Right ventricle myocardium superior (tissue), 1 donor: ENCODE data around the gene TENT5A. TPM values are rescaled to one million over a fixed set of nuclear protein-coding genes. Genes with fewer than 3 reads are reported as not detected.
"Not testable (repeated sequence)": the region's sequence is repeated elsewhere in the genome, so short reads cannot be mapped to it uniquely, and the experiment has no call there.

Experiments
- ATAC-seq: fragments of 200-7000 bp; cut with Tn5 transposase; one replicate; pipeline ENCODE4 v1.9.1; 2020; ENCODE audit warnings: mild to moderate bottlenecking; ENCODE audit not compliant: poor library complexity
- DNase-seq: peaks from one replicate; pipeline ENCODE4 v3.0.0-alpha.2; 2020
- intact Hi-C: fragments of 100-400 bp; cut with DNase I; formaldehyde crosslinking; loops from one replicate; pipeline ENCODE4 v1.11.2; 2022
- total RNA-seq: library from RNA; stranded (reverse); fragmentation: NEBNext Ultra II Directional; extraction: Animal tissue kit (Norgen Biotek cat#: 25700); gene quantifications from one replicate; pipeline ENCODE4 v1.2.1, GENCODE V29; 2021
- donor health status: DM: no; HTN: yes; CAD: no; lungs with severe emphysema.

The TENT5A gene
- total RNA-seq, 1 donor from 2014 or later = 53.5 TPM

DNA sequence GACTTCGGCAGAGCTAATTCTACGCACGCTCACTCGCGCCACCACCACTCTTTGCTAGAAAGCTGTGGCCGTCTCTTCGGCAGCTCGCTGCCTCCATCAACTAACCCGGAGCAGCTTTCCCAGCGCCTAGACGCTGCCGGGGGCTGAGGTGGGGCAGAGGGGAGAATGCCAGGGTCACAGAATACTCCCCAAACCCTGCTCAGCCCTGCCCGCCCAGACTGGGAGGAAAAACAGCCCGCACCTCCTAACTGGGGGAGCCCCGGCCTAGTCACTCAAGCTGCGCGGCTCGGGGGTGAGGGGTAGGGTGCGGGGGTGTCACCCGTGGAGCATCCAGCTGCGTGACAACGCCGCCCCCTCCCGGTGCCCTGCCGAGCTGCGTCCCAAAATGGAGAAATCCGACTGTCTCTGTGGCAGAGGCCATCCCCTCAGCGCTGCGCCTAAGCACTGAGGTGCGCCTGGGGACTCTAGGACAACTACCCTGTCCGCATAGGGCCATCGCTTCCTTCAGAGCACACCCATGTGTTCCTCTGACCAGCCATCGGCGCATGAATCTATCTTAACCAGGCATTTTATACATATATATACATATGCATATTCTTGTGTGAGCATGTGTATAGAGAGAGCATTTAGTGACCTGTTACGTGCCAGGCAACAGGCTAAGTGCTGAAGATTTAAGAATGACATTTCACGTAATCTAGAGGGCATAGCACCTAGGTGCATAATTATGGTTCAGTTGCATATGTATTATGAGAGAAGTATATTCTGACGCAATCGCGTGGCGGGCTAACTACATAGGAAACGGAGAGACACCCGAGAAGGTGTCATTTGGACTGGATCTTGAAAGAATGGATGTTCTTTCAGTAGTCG lies 1.5 kb upstream of the TENT5A start:
- DNase-seq (peak; percentile 93), ATAC-seq (peak; percentile 53)
- intact Hi-C loops = loop anchor here (5.0 to 10.0 kb wide), 3 partner anchors 148 to 1149 kb away; no protein-coding TSS in a partner anchor

DNA sequence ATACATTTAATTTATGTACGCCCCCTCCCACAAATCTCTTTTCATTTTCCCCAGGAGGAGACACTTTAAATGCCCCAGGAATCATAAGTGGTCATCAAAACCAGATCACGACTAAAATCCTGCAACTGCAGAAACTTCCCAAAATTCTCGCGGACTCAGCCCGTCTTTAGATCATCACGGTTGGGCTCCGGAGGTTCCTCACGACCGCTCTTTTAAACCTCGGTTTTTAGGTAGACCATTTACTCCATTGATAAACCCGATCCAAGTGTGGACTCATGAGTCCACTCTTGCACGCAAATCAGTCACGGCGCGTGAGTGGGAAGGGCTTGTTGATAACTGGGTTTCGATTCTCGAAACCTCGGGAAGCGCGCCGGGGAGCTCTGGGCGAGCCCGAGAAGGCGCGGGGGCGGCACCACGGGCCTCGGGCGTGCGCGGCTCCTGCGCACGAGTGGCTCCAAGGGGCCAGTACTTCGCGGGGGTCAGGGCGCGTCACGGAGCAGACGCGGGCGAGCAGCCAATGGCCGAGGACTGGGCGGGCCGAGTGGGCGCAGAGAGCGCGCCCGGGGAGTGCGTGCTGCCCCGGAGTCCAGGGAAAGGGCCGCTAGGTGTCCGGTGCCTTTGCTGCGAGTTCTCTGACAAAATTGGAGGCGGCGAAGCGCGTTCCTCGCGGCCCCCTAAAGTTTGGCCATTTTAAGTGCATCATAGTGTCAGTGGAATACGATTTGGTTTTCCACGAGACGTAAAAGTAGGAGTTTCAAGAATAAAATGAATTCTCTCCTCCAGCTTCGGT lies 635 bp upstream of the TENT5A start:
- peak; percentile 79 for ATAC-seq
- intact Hi-C loops = loop anchor here (5.0 to 10.0 kb wide), 3 partner anchors 149 to 1148 kb away; no protein-coding TSS in a partner anchor
- peak; percentile 98 for DNase-seq

DNA sequence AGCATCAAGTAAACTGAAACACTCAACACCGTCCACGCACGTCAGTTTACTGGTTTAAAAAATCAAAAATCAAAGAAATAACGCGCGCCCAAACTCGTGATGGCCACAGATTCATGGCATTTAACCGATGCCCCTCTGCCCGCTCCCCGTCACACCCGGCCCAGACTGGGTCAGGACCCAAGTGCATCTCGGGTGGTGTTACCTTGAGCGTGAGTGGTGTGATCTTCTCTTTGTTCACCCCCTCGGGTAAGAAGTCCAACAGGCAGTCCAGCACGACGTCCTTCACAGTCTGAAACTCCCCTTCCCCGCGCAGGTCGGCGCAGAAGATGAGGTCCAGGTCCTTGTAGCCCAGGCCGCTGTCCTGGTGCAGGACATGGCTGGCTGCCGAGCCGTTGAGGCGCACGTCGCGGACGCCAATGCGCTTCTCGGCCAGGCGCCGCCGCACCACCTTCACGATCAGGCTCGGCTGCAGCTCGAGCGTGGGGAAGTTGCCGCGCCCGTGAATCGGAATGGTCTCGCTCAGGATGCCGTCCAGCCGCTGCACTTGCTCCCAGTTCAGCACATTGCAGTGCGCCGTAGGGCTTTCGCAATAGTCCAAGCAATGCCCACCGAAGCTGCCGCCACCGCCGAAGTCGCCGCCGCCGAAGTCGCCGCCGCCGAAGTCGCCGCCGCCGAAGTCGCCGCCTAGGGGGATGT lies 945 bp downstream of the TENT5A start:
- intact Hi-C loops = loop anchor here (5.0 to 10.0 kb wide), 3 partner anchors 151 to 1147 kb away; no protein-coding TSS in a partner anchor
- DNase-seq (peak; percentile 87), ATAC-seq (peak; percentile 23)

DNA sequence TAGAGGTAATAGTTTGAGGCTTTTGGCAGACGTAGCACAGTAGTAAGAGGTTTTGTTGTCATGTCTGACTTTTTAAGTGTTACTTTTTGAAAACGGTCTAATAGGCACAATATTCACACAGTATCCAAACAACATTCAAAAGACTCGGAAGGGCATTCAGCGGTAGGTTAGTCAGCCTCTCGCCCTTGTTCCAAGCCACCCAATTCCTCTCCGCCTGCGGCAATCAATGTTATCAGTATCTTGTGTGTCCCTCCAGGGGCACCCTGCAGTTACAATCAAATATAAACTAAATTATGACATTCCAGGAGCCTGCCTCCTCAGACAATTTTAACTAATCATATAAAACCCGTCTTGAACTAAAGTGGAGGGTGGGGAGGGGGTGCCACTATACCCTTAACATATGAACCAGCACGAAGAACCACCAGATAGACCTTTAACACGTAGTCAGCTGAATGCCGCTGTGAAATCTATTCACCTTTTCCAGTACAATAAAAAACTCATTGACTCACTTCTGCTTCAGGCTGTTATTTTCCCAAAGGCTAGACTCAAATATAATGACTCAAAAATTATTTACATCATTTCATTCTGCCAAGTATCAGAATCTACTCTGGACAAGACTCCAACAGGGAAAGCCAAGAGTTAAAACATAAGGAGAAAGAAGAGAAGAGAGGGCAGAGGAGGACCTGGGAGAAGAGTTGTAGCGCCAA lies 1.6 kb downstream of the TENT5A start:
- ATAC-seq (no peak), DNase-seq (no peak)
- intact Hi-C loops = loop anchor here (5.0 to 10.0 kb wide), 3 partner anchors 151 to 1146 kb away; no protein-coding TSS in a partner anchor

DNA sequence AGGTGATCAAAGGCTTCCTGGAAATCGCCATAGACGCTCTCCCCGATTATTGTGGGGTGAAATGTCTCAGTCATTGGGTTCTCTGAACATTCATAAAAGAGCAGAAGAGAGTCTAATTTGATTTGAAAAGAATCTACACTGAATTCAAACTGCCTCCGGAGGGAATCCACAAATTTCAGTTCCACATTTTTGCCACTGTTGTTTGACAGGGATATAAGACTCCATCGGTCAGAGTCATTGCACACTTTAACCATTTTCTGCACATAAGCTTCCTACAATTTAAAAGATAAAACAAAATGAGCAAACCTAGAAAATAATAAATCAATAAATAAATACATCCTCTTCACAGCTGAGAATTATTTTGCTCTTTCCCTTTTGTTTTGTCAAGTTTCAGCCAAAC lies 2.3 kb downstream of the TENT5A start:
- DNase-seq (no peak), ATAC-seq (no peak)
- intact Hi-C loops = loop anchor here (5.0 to 10.0 kb wide), 3 partner anchors 152 to 1145 kb away; no protein-coding TSS in a partner anchor

DNA sequence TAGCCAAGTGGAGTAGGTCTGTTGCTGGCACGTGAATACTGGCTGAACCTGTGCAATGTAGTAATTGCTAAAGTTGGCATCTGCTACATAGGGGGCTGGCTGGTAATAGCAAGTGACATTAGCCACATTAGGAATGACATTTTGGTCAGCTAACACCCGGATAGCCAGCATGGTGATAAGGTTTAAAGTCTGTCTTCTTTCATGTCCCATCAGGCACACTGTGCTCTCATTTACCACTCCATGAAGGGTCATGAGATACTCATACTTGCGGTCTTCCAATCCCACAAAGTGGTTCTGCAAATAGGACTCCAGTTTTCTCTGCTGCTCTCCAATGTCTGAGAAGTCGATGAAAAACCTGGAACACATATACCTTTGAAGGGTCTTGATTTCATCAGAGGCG lies 2.8 kb downstream of the TENT5A start:
- ATAC-seq (peak; percentile 19), DNase-seq (no peak)
- intact Hi-C loops = loop anchor here (5.0 to 10.0 kb wide), 3 partner anchors 153 to 1145 kb away; no protein-coding TSS in a partner anchor

DNA sequence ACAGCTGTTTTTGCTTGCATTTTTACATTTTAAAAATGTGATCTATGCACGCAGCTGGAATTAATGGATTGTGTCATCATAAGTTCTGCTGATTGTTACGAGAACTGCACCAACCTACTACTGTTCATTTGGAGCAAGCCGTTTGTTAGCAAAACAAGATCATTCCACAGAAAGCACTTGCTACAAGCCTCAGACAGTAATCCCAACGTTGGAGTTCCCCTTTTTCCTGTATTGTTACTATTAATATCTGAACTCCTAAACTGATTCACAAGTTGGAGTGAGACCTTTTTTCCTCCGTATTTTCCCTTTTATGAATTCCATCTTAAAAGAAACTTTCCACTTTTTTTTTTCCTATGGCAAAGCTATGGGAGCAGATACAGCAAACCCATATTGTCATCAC lies 3.5 kb downstream of the TENT5A start:
- ATAC-seq = no peak
- intact Hi-C loops = no loop called here
- no peak for DNase-seq

DNA sequence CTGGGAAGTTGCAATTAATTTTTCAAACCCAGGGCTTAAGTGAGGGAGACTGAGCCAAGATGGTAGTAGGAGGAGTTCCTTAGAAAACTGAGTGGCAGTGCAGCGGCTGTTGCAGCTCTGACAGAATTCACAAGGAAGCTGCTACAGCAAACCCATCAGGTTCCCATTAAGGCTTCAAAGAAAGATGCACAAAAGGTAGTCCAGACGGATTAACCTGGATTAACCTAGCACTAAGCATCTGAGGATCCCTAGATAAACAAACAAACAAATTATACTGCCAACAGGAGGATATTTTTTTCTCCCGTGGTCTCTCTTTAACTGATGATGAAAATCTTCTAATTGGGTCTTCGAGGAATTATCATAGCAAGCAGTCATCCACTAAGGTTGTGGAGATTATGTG lies 5.2 kb downstream of the TENT5A start:
- ATAC-seq (no peak), DNase-seq (no peak)
- intact Hi-C loops = no loop called here

DNA sequence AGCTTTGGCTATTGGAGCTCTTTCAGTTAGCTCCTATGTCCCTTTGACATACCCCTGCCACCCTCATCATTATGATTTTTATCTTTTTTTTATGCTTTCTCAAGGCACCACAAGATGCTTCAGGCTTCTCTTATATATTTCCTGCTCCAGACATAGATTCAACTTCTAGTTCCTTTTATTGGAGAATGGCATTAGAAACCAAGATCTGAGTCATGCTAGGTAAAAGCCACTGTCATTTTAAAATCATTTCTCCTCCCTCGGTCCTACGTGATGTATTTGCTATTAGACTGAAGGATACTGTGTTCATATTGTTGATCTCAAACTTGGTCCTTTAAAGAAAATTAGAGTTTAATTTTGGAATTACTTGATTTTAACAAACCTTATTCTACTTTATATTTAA lies 8.3 kb downstream of the TENT5A start:
- DNase-seq (no peak), ATAC-seq (no peak)
- intact Hi-C loops = no loop called here

DNA sequence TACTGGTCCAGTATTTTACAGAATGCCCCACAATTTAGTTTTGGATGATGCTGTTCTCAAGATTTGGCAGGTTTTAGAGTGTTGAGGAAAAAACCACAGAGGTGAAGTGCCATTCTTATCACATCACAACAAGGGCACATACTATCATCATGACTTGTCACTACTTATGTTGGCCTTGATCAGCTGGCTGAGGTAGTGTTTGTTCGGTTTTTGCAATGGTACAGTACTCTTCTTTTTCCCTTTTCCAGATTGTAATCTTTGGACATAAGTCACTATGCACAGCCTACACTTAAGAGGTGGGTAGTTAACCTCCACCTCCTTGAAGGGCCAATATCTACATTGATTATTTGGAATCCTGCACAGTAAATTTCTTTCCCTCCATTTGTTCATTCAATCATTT lies 8.8 kb downstream of the TENT5A start:
- ATAC-seq = no peak

DNA sequence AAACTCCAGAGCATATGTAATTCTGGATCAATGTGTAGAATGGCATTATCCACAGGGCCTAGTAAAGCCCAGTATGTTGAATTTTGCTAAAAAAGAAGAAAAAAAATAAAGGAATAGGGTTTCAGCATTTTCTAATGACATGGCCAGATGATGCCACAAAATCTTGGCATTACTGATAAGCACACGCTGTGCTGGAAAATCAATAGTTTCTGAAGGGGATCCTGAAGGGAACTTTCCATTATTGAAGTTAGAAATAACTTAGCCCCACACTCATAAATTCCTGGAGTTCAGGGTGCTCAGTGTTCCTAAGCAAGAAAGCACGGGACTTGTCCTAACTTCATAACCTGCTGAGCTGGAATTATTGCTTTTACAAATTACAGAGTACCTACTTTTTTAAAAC lies 10.8 kb downstream of the TENT5A start:
- ATAC-seq = no peak
- no peak for DNase-seq
- intact Hi-C loops = no loop called here

More for the DNA sequence above, 8.8 kb downstream of the TENT5A start:
- no peak for DNase-seq
- intact Hi-C loops = no loop called here

DNA sequence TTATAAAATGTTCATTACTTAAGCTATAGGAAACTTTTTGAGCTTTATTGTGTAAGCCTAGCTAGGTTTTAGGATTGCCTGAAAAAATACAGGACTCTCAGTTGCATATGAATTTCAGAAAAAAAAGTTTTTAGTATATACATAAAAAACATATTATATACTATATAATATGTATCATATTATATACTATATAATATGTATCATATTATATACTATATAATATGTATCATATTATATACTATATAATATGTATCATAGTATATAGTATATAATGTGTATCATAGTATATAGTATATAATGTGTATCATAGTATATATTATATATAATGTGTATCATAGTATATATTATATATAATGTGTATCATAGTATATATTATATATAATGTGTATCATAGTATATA lies 11.9 kb downstream of the TENT5A start:
- ATAC-seq, DNase-seq, intact Hi-C loops: not testable (repeated sequence)

DNA sequence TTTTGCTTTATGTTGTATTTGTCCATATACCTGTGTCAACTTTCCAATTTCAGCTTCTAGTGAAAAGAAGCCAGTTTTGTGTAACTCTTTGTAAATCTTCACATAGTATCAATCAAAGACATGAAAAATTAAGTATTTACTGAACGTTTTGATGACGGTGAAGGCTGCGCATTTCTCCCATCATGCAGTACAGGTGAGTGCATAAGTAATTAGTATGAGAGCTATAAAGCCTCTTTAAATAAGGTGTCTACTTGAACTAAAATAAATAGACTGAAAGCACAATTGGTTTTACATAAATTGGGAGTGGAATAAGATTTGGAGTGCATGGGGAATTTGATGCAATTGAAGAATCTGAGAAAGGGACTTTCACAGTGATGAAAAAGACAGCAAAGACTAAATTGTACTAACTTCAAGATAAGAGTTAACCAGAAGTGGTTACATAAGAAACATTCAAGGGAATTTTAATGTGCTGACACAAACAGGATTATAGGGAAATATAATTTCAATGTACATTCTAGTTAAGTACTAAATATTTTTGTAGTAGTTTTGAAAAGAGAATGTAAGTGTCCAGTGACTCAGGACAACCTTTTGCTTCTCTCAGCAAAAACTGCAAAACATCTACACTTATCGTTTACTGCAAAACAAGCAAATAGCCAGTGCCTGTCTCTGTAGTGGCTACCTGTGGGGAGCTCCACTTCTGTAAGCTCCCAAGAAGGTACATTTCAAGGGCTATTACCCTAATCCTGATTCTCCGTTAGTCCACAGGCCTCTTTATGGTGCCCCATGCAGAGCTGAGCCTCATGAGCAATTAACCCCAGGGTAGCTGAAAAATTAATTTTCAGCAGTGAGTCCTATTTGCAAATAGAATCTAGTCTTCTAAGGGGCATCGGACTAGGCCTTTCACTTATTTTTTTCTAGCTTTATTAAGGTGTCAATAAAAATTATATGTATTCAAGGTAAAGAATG lies 13.0 kb downstream of the TENT5A start:
- intact Hi-C loops = no loop called here
- ATAC-seq (no peak), DNase-seq (no peak)

DNA sequence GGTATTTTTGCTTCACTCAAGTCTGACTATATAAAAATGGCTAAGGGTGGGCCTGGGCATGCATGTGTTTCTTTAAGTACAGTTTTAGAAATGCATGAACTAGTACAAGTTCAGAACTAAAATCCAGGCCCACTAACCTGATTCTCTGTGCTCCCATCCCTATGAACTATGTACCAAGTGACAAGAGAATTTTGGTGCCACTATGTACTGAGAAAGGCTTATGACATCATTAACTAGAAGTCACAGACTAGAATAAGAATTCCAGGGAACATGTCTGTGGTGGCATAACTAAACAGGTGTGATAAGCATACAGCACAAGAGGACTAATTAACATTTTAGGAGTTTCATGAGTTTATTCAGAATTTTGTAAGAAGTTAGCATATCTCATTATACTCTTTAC lies 16.1 kb downstream of the TENT5A start:
- intact Hi-C loops = no loop called here
- ATAC-seq (no peak), DNase-seq (no peak)

DNA sequence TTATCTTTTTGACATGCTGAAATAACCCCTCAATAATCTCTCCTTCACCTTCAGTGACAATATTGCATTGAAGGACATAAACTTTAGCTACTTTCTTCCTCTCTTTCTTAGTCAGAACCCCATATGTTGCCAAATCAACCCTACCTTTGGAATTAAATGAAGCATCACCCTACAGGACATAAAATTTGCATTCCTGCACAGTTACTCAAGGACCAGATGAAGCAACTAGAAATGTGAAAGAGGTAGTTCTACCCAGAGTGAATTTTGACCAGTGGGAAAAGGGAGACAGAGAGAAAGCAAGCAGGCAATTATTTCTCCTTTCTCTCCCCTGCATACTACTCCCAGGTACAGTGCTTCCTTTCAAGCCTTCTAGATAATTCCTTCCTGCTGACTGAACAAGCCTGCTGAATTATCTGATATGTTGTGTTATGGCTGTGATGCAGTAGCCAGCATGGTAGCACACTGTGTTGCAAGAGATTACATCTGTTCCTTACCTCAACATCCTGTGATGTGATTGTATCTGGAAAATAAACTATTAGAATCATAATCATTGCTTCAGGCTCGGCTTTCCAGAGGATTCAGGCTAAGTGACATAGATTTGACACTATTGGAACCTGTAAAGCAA lies 16.6 kb downstream of the TENT5A start:
- ATAC-seq (no peak), DNase-seq (no peak)
- intact Hi-C loops = no loop called here

DNA sequence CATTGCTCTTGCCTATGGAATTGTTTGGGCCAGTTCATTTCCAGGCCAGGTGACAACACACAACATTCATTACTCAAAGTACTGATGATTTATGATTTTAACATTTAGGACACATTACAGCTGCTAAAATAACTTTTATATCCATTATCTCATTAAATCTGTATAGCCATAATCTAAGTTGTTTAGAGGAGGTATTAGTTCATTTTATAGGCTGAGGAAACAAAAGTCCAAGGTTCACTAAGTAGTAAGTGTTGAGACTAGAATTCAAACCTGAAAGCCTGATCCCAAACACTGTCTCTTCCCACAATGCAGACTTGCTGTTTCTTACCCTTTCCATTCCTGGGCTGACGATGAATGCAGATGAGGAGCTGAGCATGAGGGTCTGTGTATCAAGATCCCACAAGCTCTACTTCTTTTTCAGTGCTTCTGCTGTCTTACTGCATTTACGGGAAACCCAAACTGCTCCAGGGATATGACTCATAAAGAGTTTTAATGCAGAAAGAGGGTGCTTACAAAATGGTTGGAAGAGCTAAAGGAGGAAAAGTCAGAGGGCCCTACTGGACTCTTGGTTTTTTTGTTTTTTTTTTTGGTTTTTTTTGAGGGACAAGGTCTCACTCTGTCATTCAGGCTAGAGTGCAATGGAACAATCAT lies 17.9 kb downstream of the TENT5A start:
- DNase-seq (no peak), ATAC-seq (no peak)
- intact Hi-C loops = no loop called here
